Ishikawa (cell line): ENCODE measurements around the gene NAA38.

Experiments used
- CEBPB ChIP-seq: IDR thresholded peaks from 2 replicates; pipeline ENCODE4 v1.6.1; 2012
- CREB1 ChIP-seq: IDR thresholded peaks from 2 replicates; pipeline ENCODE4 v1.6.1; 2012; ENCODE audit warnings: low read depth
- EGR1 ChIP-seq: IDR thresholded peaks from 2 replicates; pipeline ENCODE4 v1.6.1; 2012
- EP300 ChIP-seq: IDR thresholded peaks from 2 replicates; pipeline ENCODE4 v1.6.1; 2012; ENCODE audit warnings: borderline replicate concordance
- FOXM1 ChIP-seq: IDR thresholded peaks from 2 replicates; pipeline ENCODE4 v1.6.1; 2012; ENCODE audit warnings: low read depth, borderline replicate concordance
- MAX ChIP-seq: IDR thresholded peaks from 2 replicates; pipeline ENCODE4 v1.6.1; 2012
- NFIC ChIP-seq: IDR thresholded peaks from 2 replicates; pipeline ENCODE4 v1.6.1; 2012
- RAD21 ChIP-seq: IDR thresholded peaks from 2 replicates; pipeline ENCODE4 v1.6.1; 2012; ENCODE audit warnings: low read depth
- REST ChIP-seq: IDR thresholded peaks from 2 replicates; pipeline ENCODE4 v1.6.1; 2012; ENCODE audit warnings: low read depth, mild to moderate bottlenecking
- TAF1 ChIP-seq: IDR thresholded peaks from 2 replicates; pipeline ENCODE4 v1.6.1; 2012; ENCODE audit warnings: low read depth, mild to moderate bottlenecking
- TCF12 ChIP-seq: IDR thresholded peaks from 2 replicates; pipeline ENCODE4 v1.6.1; 2012; ENCODE audit warnings: low read depth
- TEAD4 ChIP-seq: IDR thresholded peaks from 2 replicates; pipeline ENCODE4 v1.6.1; 2012
- USF1 ChIP-seq: IDR thresholded peaks from 2 replicates; pipeline ENCODE4 v1.6.1; 2012
- YY1 ChIP-seq: IDR thresholded peaks from 2 replicates; pipeline ENCODE4 v1.6.1; 2012; ENCODE audit warnings: low read depth
- ZBTB7A ChIP-seq: IDR thresholded peaks from 2 replicates; pipeline ENCODE4 v1.6.1; 2012; ENCODE audit warnings: low read depth

Gene NAA38

GRCh38 chr17:7814969-7815368 lies 42.4 kb downstream of the NAA38 start:
- TF ChIP-seq FOXM1 (no peak), MAX (no peak), TCF12 (no peak), EP300 (no peak), CREB1 (no peak), EGR1 (no peak), ZBTB7A (no peak), YY1 (no peak), TAF1 (no peak), TEAD4 (no peak), CEBPB (no peak), NFIC (no peak), USF1 (no peak), REST (no peak)

GRCh38 chr17:7811251-7811650 lies 46.1 kb downstream of the NAA38 start:
- no peak for TF ChIP-seq TCF12

- no peak for TF ChIP-seq FOXM1
- no peak for TF ChIP-seq EP300
- no peak for TF ChIP-seq CEBPB
- no peak for TF ChIP-seq YY1
- TF ChIP-seq RAD21, result no peak
- TF ChIP-seq CREB1, result no peak
- TF ChIP-seq EGR1, result no peak
- no peak for TF ChIP-seq REST
- TF ChIP-seq MAX, result no peak
- TF ChIP-seq NFIC, result no peak
- TF ChIP-seq TEAD4, result no peak
- TF ChIP-seq TAF1, result no peak
- TF ChIP-seq ZBTB7A, result no peak
- no peak for TF ChIP-seq USF1
- no peak for TF ChIP-seq TCF12
Measured at GRCh38 chr17:7809086-7809790, 48.1 kb downstream of the NAA38 start.

GRCh38 chr17:7807206-7807605 lies 50.2 kb downstream of the NAA38 start:
- TF ChIP-seq YY1, result no peak
- TF ChIP-seq TEAD4, result no peak
- no peak for TF ChIP-seq ZBTB7A
